NB4 (cell line): ENCODE measurements around the gene GJC1.

Source experiments
- MYC ChIP-seq: IDR thresholded peaks from 2 replicates; pipeline ENCODE4 v1.6.1; 2011; ENCODE audit warnings: low read depth, low read length
- POLR2A ChIP-seq: IDR thresholded peaks from 2 replicates; pipeline ENCODE4 v1.6.1; 2011; ENCODE audit warnings: mild to moderate bottlenecking; ENCODE audit not compliant: insufficient read length; ENCODE audit errors: extremely low read depth
- TF ChIP-seq, protein P1 (sequence below): IDR thresholded peaks from one replicate; pipeline ENCODE4 v1.5.1; 2012; ENCODE audit warnings: low read depth, low read length

DNA sequence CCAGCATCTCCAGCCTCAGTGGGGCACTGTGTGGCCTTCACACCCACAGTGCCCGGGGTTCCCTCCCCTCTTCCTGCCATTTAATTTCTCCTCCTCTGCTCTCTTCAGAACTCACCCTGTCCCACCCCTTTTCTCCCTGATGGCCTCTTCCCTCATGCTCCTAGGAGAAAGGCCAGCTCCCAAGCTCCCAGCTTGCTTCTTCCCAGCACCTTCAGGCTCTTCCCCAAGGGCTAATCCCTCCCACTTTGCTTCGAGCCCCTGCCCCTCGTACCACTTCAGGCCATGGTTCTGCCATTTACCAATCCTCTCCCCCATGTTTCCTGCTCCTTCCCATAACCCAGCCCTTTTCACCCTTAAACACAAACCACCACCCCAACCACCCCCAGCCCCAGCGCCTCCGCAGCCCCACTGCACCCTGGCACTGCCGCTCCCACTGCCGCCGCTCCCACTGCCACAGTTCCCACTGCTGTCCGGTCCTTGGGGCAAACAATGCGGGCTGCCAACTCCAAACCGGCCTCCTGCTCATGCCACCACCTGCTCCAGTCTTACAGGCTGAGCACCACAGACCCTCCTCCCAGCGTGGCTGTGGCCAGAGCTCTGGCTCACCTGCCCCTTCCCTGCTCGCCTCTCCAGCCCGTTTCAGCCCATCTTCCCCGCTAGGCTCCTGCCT is 42.7 kb downstream of the GJC1 start:
- no peak for TF ChIP-seq MYC
- TF ChIP-seq, protein P1, sequence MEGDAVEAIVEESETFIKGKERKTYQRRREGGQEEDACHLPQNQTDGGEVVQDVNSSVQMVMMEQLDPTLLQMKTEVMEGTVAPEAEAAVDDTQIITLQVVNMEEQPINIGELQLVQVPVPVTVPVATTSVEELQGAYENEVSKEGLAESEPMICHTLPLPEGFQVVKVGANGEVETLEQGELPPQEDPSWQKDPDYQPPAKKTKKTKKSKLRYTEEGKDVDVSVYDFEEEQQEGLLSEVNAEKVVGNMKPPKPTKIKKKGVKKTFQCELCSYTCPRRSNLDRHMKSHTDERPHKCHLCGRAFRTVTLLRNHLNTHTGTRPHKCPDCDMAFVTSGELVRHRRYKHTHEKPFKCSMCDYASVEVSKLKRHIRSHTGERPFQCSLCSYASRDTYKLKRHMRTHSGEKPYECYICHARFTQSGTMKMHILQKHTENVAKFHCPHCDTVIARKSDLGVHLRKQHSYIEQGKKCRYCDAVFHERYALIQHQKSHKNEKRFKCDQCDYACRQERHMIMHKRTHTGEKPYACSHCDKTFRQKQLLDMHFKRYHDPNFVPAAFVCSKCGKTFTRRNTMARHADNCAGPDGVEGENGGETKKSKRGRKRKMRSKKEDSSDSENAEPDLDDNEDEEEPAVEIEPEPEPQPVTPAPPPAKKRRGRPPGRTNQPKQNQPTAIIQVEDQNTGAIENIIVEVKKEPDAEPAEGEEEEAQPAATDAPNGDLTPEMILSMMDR, result no peak
- TF ChIP-seq POLR2A, result no peak
